Neural progenitor cell (in vitro differentiated cells): ENCODE results near the gene CLEC18C.
"Not testable (repeated sequence)": the region's sequence is repeated elsewhere in the genome, so short reads cannot be mapped to it uniquely, and the experiment has no call there.

Experiments
- EZH2phosphoT487 ChIP-seq: fragments of 200-600 bp; sonication (generic); IDR thresholded peaks from 2 replicates; pipeline ENCODE4 v1.6.1; 2017; ENCODE audit warnings: antibody characterized with exemption
- TF ChIP-seq, protein P1 (sequence below): fragments of 200-600 bp; sonication (generic); IDR thresholded peaks from 2 replicates; pipeline ENCODE4 v1.5.1; 2017; ENCODE audit warnings: antibody characterized with exemption, mild to moderate bottlenecking

DNA sequence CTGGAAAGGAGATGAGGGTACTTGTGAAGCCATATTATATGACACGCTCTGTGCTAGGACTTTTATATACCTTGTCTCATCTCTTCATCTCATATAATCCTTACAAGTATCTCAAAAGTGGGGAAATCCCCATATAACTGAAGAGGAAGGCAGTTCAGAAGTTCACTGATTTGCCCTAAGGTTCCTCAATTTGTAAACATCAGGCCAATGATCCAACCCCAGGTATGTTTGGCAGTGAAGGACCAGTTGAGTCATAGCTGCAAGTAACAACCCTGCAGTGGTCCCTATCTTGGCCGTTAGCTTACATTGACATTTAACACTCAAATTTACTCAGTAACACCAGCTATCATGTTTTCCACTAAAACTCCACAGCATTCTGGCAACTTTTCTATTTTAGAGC lies 45.0 kb downstream of the CLEC18C start:
- TF ChIP-seq, protein P1, sequence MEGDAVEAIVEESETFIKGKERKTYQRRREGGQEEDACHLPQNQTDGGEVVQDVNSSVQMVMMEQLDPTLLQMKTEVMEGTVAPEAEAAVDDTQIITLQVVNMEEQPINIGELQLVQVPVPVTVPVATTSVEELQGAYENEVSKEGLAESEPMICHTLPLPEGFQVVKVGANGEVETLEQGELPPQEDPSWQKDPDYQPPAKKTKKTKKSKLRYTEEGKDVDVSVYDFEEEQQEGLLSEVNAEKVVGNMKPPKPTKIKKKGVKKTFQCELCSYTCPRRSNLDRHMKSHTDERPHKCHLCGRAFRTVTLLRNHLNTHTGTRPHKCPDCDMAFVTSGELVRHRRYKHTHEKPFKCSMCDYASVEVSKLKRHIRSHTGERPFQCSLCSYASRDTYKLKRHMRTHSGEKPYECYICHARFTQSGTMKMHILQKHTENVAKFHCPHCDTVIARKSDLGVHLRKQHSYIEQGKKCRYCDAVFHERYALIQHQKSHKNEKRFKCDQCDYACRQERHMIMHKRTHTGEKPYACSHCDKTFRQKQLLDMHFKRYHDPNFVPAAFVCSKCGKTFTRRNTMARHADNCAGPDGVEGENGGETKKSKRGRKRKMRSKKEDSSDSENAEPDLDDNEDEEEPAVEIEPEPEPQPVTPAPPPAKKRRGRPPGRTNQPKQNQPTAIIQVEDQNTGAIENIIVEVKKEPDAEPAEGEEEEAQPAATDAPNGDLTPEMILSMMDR = not testable (repeated sequence)
- TF ChIP-seq EZH2phosphoT487 = not testable (repeated sequence)
